HepG2 (cell line): Measurements from ENCODE around the gene ACP1. TPM values are rescaled to one million over a fixed set of nuclear protein-coding genes. Genes with fewer than 3 reads are reported as not detected.

ENCODE experiments used
- ATAC-seq: fragments of 200-7000 bp; cut with Tn5 transposase; 3 replicates; pipeline ENCODE4 v1.9.1; 2020; ENCODE audit warnings: mild to moderate bottlenecking, moderate library complexity
- BruUV-seq: library from RNA; stranded (reverse); fragments of 400-500 nt; replicated peaks from 2 replicates; lab custom pipeline; 2021; lab: Mats Ljungman, UMichigan
- CTCF ChIA-PET: fragments of 300-600 bp; formaldehyde crosslinking; extraction: SDS; loops from one replicate; lab custom pipeline; 2021; ENCODE audit warnings: low total read pairs, inconsistent platforms, low intra/inter-chr PET ratio; lab: Yijun Ruan, JAX
- POLR2A ChIA-PET: fragments of 350-600 bp; sonication (Branson Sonifier 250); formaldehyde crosslinking; loops from one replicate; lab custom pipeline; 2020; ENCODE audit warnings: antibody characterized with exemption, inconsistent platforms; lab: Yijun Ruan, JAX
- DNase-seq: peaks from one replicate; pipeline ENCODE4 v3.0.0-alpha.2; 2015; ENCODE audit warnings: low spot score
- FAIRE-seq: peaks from 3 replicates; lab custom pipeline; 2011; peaks lifted over from hg19 to GRCh38; lab: Jason Lieb, UNC
- H2AFZ ChIP-seq: one replicate; pipeline ENCODE4 v1.6.1; 2011; ENCODE audit warnings: low read length, inconsistent platforms
- H3K27ac ChIP-seq: fragments of 300-600 bp; 3 replicates; pipeline ENCODE4 v1.8.0; 2011; ENCODE audit warnings: mixed run types, mild to moderate bottlenecking, mixed read lengths, low read length, inconsistent platforms; ENCODE audit not compliant: insufficient read depth; ENCODE audit errors: extremely low read length
- H3K27me3 ChIP-seq, 2 experiments: fragments of 200-600 bp in 1 of 2; 2 replicates in 1 of 2; 3 replicates in 1 of 2; pipeline versions ENCODE4 v1.6.0 to v1.8.0; 2011; ENCODE audit warnings: low read length in 2 of 2, mild to moderate bottlenecking in 2 of 2, moderate library complexity in 2 of 2, inconsistent platforms in 1 of 2; ENCODE audit not compliant: insufficient read depth in 2 of 2, control insufficient read depth in 1 of 2
- H3K36me3 ChIP-seq, 2 experiments: fragments of 200-600 bp in 1 of 2; replicated peaks in 1 of 2; 2 replicates in 1 of 2; 3 replicates in 1 of 2; pipeline versions ENCODE4 v1.5.1 to v1.8.0; 2011; ENCODE audit warnings: low read length in 2 of 2, inconsistent platforms in 1 of 2; ENCODE audit not compliant: insufficient read depth in 2 of 2, control insufficient read depth in 1 of 2
- H3K4me1 ChIP-seq: 2 replicates; pipeline ENCODE4 v1.5.1; 2012; ENCODE audit warnings: low read length, inconsistent platforms; ENCODE audit not compliant: insufficient read depth
- H3K4me2 ChIP-seq: 2 replicates; pipeline ENCODE4 v1.6.0; 2011; ENCODE audit warnings: low read depth, low read length, inconsistent platforms
- H3K4me3 ChIP-seq, 3 experiments: fragments of 200-600 bp in 1 of 3; sonication (generic), shearing (Covaris generic) in 1 of 3; replicated peaks in 1 of 3; 2 replicates each; pipeline ENCODE4 v1.5.1; 2011 to 2016; ENCODE audit warnings: low read length in 3 of 3, inconsistent platforms in 2 of 3, low read depth in 2 of 3, mild to moderate bottlenecking in 2 of 3, control low read depth in 1 of 3, mixed read lengths in 1 of 3; ENCODE audit not compliant: insufficient read depth in 1 of 3
- H3K79me2 ChIP-seq: one replicate; pipeline ENCODE4 v1.6.1; 2011; ENCODE audit warnings: low read length, inconsistent platforms; ENCODE audit not compliant: insufficient read depth
- H3K9ac ChIP-seq: 2 replicates; pipeline ENCODE4 v1.6.0; 2011; ENCODE audit warnings: mild to moderate bottlenecking, low read depth, low read length, inconsistent platforms; ENCODE audit not compliant: insufficient read depth
- H3K9me3 ChIP-seq: 2 replicates; pipeline ENCODE4 v1.5.1; 2012; ENCODE audit warnings: mild to moderate bottlenecking, low read length
- H4K20me1 ChIP-seq: 2 replicates; pipeline ENCODE4 v1.6.0; 2011; ENCODE audit warnings: inconsistent platforms, mild to moderate bottlenecking, low read length, moderate library complexity; ENCODE audit not compliant: insufficient read depth
- CBX2 ChIP-seq, 2 experiments: fragments of 200-600 bp in 1 of 2; sonication (generic); formaldehyde crosslinking in 1 of 2; IDR thresholded peaks; 2 replicates each; pipeline versions ENCODE4 v1.7.0 to v1.8.1; 2018 to 2022; ENCODE audit warnings: low read depth in 2 of 2, low read length in 1 of 2, mild to moderate bottlenecking in 1 of 2, missing genetic modification reagents in 1 of 2
- EEA1 ChIP-seq: sonication (generic); formaldehyde crosslinking; IDR thresholded peaks from 2 replicates; pipeline ENCODE4 v1.5.1; 2020; ENCODE audit warnings: mild to moderate bottlenecking, missing genetic modification reagents, borderline replicate concordance
- KLF6 ChIP-seq: IDR thresholded peaks from 2 replicates; pipeline ENCODE4 v1.8.0; 2016; ENCODE audit warnings: missing biosample characterization, missing genetic modification reagents
- NRL ChIP-seq: sonication (generic); formaldehyde crosslinking; IDR thresholded peaks from 2 replicates; pipeline ENCODE4 v1.5.0; 2020; ENCODE audit warnings: missing genetic modification reagents, mild to moderate bottlenecking, moderate library complexity, borderline replicate concordance
- SMAD3 ChIP-seq: sonication (generic); formaldehyde crosslinking; IDR thresholded peaks from 2 replicates; pipeline ENCODE4 v1.4.0; 2020; ENCODE audit warnings: missing genetic modification reagents
- TMF1 ChIP-seq: sonication (generic); formaldehyde crosslinking; IDR thresholded peaks from 2 replicates; pipeline ENCODE4 v1.8.1; 2022; ENCODE audit warnings: low read depth, missing genetic modification reagents
- TOE1 ChIP-seq: sonication (generic); formaldehyde crosslinking; IDR thresholded peaks from 2 replicates; pipeline ENCODE4 v1.4.0; 2020; ENCODE audit warnings: mild to moderate bottlenecking, missing genetic modification reagents
- TRIM24 ChIP-seq: sonication (generic); formaldehyde crosslinking; IDR thresholded peaks from 2 replicates; pipeline ENCODE4 v1.8.0; 2022; ENCODE audit warnings: mild to moderate bottlenecking, missing genetic modification reagents
- ZNF20 ChIP-seq: sonication (generic); formaldehyde crosslinking; IDR thresholded peaks from 2 replicates; pipeline ENCODE4 v1.4.0; 2020; ENCODE audit warnings: mild to moderate bottlenecking, moderate library complexity, missing genetic modification reagents
- ZNF549 ChIP-seq: sonication (generic); formaldehyde crosslinking; IDR thresholded peaks from 2 replicates; pipeline ENCODE4 v1.5.0; 2020; ENCODE audit warnings: missing genetic modification reagents
- WGBS: methylation state at CpG from one replicate; pipeline ENCODE4 v1.1.6; 2017; ENCODE audit warnings: low lambda C conversion rate; 5-methylcytosine and 5-hydroxymethylcytosine counted together
- in situ Hi-C: cut with HindIII; loops from 2 replicates; pipeline ENCODE4 v1.10.0; 2017; ENCODE audit warnings: low pct_unique_long_range_greater_than_20kb; ENCODE audit not compliant: extremely low pct_ligation_motif_present
- intact Hi-C: fragments of 100-400 bp; cut with micrococcal nuclease; formaldehyde crosslinking; loops from one replicate; pipeline ENCODE4 v1.10.0; 2022; ENCODE audit not compliant: unreplicated experiment
- polyA plus RNA-seq, 8 experiments: library from polyadenylated mRNA; depleted of rRNA in 3 of 8; stranded (reverse) in 7 of 8; unstranded in 1 of 8; fragments of >200 nt; fragmentation: Illumina TruSeq in 4 of 8; extraction: Trizol in 4 of 8; gene quantifications; 2 replicates each; pipeline versions ENCODE4 v1.2.1 to v1.2.3, GENCODE V29; 2011 to 2016; ENCODE audit warnings: low read depth in 4 of 8, missing spikeins in 1 of 8, mixed read lengths in 1 of 8; ENCODE audit not compliant: insufficient read depth in 1 of 8
- total RNA-seq, 5 experiments: library from RNA; depleted of rRNA; stranded (reverse); fragments of >200 nt; fragmentation: Illumina TruSeq; extraction: Trizol; gene quantifications; 2 replicates each; pipeline ENCODE4 v1.2.3, GENCODE V29; 2016; ENCODE audit warnings: low read depth in 1 of 5
- TF ChIP-seq, protein P1 (sequence below): sonication (generic); formaldehyde crosslinking; IDR thresholded peaks from 2 replicates; pipeline ENCODE4 v1.8.0; 2022; ENCODE audit warnings: mild to moderate bottlenecking, missing genetic modification reagents
- TF ChIP-seq, protein P2 (sequence below): sonication (generic); formaldehyde crosslinking; IDR thresholded peaks from 2 replicates; pipeline ENCODE4 v1.5.1; 2020; ENCODE audit warnings: mild to moderate bottlenecking, moderate library complexity, missing genetic modification reagents
- TF ChIP-seq, protein P3 (sequence below): sonication (generic); formaldehyde crosslinking; IDR thresholded peaks from 2 replicates; pipeline ENCODE4 v1.8.1; 2023; ENCODE audit warnings: mild to moderate bottlenecking, missing genetic modification reagents
- TF ChIP-seq, protein P4 (sequence below): sonication (generic); formaldehyde crosslinking; IDR thresholded peaks from 2 replicates; pipeline ENCODE4 v1.5.0; 2020; ENCODE audit warnings: missing genetic modification reagents, mild to moderate bottlenecking, borderline replicate concordance
- TF ChIP-seq, protein P5 (sequence below): sonication (generic); formaldehyde crosslinking; IDR thresholded peaks from 2 replicates; pipeline ENCODE4 v1.5.0; 2020; ENCODE audit warnings: missing genetic modification reagents, mild to moderate bottlenecking, borderline replicate concordance
- TF ChIP-seq, protein P6 (sequence below): sonication (generic); formaldehyde crosslinking; IDR thresholded peaks from 2 replicates; pipeline ENCODE4 v1.4.0; 2020; ENCODE audit warnings: missing genetic modification reagents
- TF ChIP-seq, protein P7 (sequence below): IDR thresholded peaks from 2 replicates; pipeline ENCODE4 v1.6.1; 2016; ENCODE audit warnings: missing compliant biosample characterization, missing genetic modification reagents, borderline replicate concordance

The ACP1 gene
- total and polyA plus RNA-seq, 2 of the 13 experiments (the other 11 are each of a cell fraction or from before 2014, with no cell fraction given), result 246 to 348 TPM

DNA sequence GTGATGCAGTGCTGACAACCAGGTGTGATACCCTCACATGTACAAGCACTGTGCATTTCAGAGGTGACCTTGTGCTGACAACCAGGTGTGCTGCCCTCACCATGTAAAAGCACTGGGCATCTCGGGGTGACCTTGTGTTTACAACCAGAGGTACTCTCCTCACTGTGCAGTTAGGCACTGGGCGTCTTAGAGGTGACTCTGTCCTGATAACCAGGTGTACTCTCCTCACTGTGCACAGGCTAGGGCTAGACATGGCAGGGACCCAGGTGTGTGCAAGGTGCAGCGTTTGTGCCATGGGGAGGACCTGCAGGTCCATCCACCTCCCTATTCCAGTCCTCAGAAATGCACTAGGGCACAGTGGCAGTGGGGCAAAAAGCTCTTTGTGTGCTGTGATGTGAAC, 31.6 kb downstream of the ACP1 start:
- Histone ChIP-seq H3K9me3 (no peaks in the 10 kb centered on the region), H3K36me3 (no peaks in the 10 kb centered on the region), H3K27me3 (peaks cover 0 to 14% of the 10 kb centered on the region in 2 experiments; a peak in 3 of 5 replicates), H3K4me3 (no peak overlapping the region), H3K27ac (no peak overlapping the region), H3K9ac (no peak overlapping the region), H4K20me1 (no peaks in the 10 kb centered on the region), H3K4me1 (peaks cover 9% of the 10 kb centered on the region), H2AFZ (no peak overlapping the region), H3K79me2 (no peaks in the 10 kb centered on the region), H3K4me2 (no peak overlapping the region)
- ChIA-PET POLR2A (no interaction called here), CTCF (no interaction called here)
- intact Hi-C loops (no loop called here), in situ Hi-C loops (no loop called here)
- WGBS, result 0% methylated on average over 2 of the region's 3 CpGs
- ATAC-seq, result no peak
- BruUV-seq, result no TSS peak
- no peak for DNase-seq
- FAIRE-seq, result no peak
- TF ChIP-seq, protein P1, sequence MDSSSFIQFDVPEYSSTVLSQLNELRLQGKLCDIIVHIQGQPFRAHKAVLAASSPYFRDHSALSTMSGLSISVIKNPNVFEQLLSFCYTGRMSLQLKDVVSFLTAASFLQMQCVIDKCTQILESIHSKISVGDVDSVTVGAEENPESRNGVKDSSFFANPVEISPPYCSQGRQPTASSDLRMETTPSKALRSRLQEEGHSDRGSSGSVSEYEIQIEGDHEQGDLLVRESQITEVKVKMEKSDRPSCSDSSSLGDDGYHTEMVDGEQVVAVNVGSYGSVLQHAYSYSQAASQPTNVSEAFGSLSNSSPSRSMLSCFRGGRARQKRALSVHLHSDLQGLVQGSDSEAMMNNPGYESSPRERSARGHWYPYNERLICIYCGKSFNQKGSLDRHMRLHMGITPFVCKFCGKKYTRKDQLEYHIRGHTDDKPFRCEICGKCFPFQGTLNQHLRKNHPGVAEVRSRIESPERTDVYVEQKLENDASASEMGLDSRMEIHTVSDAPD, result no peak
- TF ChIP-seq, protein P2, sequence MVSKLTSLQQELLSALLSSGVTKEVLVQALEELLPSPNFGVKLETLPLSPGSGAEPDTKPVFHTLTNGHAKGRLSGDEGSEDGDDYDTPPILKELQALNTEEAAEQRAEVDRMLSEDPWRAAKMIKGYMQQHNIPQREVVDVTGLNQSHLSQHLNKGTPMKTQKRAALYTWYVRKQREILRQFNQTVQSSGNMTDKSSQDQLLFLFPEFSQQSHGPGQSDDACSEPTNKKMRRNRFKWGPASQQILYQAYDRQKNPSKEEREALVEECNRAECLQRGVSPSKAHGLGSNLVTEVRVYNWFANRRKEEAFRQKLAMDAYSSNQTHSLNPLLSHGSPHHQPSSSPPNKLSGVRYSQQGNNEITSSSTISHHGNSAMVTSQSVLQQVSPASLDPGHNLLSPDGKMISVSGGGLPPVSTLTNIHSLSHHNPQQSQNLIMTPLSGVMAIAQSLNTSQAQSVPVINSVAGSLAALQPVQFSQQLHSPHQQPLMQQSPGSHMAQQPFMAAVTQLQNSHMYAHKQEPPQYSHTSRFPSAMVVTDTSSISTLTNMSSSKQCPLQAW, result no peak
- TF ChIP-seq TOE1 (CRISPR knock-in tag) (no peak), NRL (CRISPR knock-in tag) (no peak), EEA1 (CRISPR knock-in tag) (no peak), TMF1 (CRISPR knock-in tag) (no peak), ZNF549 (no peak), KLF6 (CRISPR knock-in tag) (no peak), SMAD3 (CRISPR knock-in tag) (no peak), ZNF20 (no peak), TRIM24 (no peak), CBX2 (IDR thresholded peaks at IDR 0.05; ENCODE audit: low read depth, low read length) (no peak), CBX2 (CRISPR knock-in tag; IDR thresholded peaks at IDR 0.05; ENCODE audit: low read depth) (no peak)
- TF ChIP-seq, protein P3, sequence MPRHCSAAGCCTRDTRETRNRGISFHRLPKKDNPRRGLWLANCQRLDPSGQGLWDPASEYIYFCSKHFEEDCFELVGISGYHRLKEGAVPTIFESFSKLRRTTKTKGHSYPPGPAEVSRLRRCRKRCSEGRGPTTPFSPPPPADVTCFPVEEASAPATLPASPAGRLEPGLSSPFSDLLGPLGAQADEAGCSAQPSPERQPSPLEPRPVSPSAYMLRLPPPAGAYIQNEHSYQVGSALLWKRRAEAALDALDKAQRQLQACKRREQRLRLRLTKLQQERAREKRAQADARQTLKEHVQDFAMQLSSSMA (CRISPR knock-in tag), result no peak
- TF ChIP-seq, protein P4, sequence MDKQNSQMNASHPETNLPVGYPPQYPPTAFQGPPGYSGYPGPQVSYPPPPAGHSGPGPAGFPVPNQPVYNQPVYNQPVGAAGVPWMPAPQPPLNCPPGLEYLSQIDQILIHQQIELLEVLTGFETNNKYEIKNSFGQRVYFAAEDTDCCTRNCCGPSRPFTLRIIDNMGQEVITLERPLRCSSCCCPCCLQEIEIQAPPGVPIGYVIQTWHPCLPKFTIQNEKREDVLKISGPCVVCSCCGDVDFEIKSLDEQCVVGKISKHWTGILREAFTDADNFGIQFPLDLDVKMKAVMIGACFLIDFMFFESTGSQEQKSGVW, result no peak
- TF ChIP-seq, protein P5, sequence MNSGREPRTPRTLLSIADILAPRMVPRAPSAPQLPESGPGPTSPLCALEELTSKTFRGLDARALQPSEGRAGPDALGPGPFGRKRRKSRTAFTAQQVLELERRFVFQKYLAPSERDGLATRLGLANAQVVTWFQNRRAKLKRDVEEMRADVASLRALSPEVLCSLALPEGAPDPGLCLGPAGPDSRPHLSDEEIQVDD (CRISPR knock-in tag), result no peak
- TF ChIP-seq, protein P6, sequence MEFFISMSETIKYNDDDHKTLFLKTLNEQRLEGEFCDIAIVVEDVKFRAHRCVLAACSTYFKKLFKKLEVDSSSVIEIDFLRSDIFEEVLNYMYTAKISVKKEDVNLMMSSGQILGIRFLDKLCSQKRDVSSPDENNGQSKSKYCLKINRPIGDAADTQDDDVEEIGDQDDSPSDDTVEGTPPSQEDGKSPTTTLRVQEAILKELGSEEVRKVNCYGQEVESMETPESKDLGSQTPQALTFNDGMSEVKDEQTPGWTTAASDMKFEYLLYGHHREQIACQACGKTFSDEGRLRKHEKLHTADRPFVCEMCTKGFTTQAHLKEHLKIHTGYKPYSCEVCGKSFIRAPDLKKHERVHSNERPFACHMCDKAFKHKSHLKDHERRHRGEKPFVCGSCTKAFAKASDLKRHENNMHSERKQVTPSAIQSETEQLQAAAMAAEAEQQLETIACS (CRISPR knock-in tag), result no peak
- TF ChIP-seq, protein P7, sequence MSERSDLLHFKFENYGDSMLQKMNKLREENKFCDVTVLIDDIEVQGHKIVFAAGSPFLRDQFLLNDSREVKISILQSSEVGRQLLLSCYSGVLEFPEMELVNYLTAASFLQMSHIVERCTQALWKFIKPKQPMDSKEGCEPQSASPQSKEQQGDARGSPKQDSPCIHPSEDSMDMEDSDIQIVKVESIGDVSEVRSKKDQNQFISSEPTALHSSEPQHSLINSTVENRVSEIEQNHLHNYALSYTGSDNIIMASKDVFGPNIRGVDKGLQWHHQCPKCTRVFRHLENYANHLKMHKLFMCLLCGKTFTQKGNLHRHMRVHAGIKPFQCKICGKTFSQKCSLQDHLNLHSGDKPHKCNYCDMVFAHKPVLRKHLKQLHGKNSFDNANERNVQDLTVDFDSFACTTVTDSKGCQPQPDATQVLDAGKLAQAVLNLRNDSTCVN, result no peak
